Measurements from ENCODE around the gene SPTLC2.

SPTLC2 gene

GRCh38 chr14:77498984-77499527 is 117.4 kb downstream of the SPTLC2 start:
- DNase-seq: peak; percentile 20 to 26

GRCh38 chr14:77498120-77498979 is 118.1 kb downstream of the SPTLC2 start, which contains the start of gene ISM2:
Gene ISM2, minus strand, starts transcription at chr14:77498816. Its CDS starts 23 bp downstream, at chr14:77498793.
- peak; percentile 50 to 67 for DNase-seq

GRCh38 chr14:77495334-77495733 is 121.1 kb downstream of the SPTLC2 start:
- no peak for DNase-seq

GRCh38 chr14:77491056-77491455 is 125.4 kb downstream of the SPTLC2 start:
- DNase-seq: no peak

- DNase-seq: no peak
These were observed 126.0 kb downstream of the SPTLC2 start for GRCh38 chr14:77490347-77490986.

GRCh38 chr14:77489041-77489440 is 127.4 kb downstream of the SPTLC2 start:
- DNase-seq: no peak

GRCh38 chr14:77488558-77488957 is 127.9 kb downstream of the SPTLC2 start:
- no peak for DNase-seq

GRCh38 chr14:77485901-77486678 is 130.3 kb downstream of the SPTLC2 start:
- DNase-seq: no peak

GRCh38 chr14:77485256-77485655 is 131.2 kb downstream of the SPTLC2 start:
- no peak for DNase-seq

- no peak for DNase-seq
These were observed 134.0 kb downstream of the SPTLC2 start for GRCh38 chr14:77482422-77482821.

GRCh38 chr14:77478796-77479195 is 137.6 kb downstream of the SPTLC2 start:
- DNase-seq: no peak

GRCh38 chr14:77478029-77478428 is 138.4 kb downstream of the SPTLC2 start:
- no peak for DNase-seq

- no peak for DNase-seq
These were observed 140.9 kb downstream of the SPTLC2 start for GRCh38 chr14:77475432-77476115.

- DNase-seq: no peak
These were observed 141.8 kb downstream of the SPTLC2 start for GRCh38 chr14:77474479-77475177.

- no peak for DNase-seq
These were observed 142.5 kb downstream of the SPTLC2 start for GRCh38 chr14:77473921-77474320.

- no peak for DNase-seq
These were observed 146.1 kb downstream of the SPTLC2 start for GRCh38 chr14:77470224-77470870.

GRCh38 chr14:77469539-77469938 is 146.9 kb downstream of the SPTLC2 start:
- no peak for DNase-seq

- DNase-seq: no peak
These were observed 147.4 kb downstream of the SPTLC2 start for GRCh38 chr14:77469067-77469505.

GRCh38 chr14:77467801-77468200 is 148.6 kb downstream of the SPTLC2 start:
- no peak for DNase-seq

- DNase-seq: peak; percentile 78 to 81
These were observed 157.2 kb downstream of the SPTLC2 start for GRCh38 chr14:77459072-77459723.

Measured in activated T-cell treated with anti-CD3 and anti-CD28 coated beads, Interleukin-2, amount 50 U/mL, for 48 hours (primary cell).